NCI-H1105 (cell line): Measurements from ENCODE around the gene GNPAT.

Experiments used
- DNase-seq: peaks from one replicate; lab custom pipeline; 2025; lab: John Stamatoyannopoulos, UW

GNPAT gene

GRCh38 chr1:231317306-231318014, 76.4 kb downstream of the GNPAT start:
- DNase-seq: no peak

GRCh38 chr1:231318015-231318355, 77.0 kb downstream of the GNPAT start:
- DNase-seq: no peak

GRCh38 chr1:231318568-231318967, 77.6 kb downstream of the GNPAT start:
- no peak for DNase-seq

GRCh38 chr1:231319080-231319479, 78.1 kb downstream of the GNPAT start:
- no peak for DNase-seq

GRCh38 chr1:231322880-231323530, 82.0 kb downstream of the GNPAT start:
- no peak for DNase-seq

GRCh38 chr1:231324660-231325059, 83.6 kb downstream of the GNPAT start:
- DNase-seq: no peak

GRCh38 chr1:231326248-231326647, 85.2 kb downstream of the GNPAT start:
- no peak for DNase-seq
